ENCODE data around the gene SNAPC4. TPM values are rescaled to one million over a fixed set of nuclear protein-coding genes. Genes with fewer than 3 reads are reported as not detected.

SNAPC4 gene
- total and polyA plus RNA-seq, 2 of the 8 experiments (the other 6 are each of a cell fraction or from before 2014, with no cell fraction given) = 6.9 to 18.1 TPM

DNA sequence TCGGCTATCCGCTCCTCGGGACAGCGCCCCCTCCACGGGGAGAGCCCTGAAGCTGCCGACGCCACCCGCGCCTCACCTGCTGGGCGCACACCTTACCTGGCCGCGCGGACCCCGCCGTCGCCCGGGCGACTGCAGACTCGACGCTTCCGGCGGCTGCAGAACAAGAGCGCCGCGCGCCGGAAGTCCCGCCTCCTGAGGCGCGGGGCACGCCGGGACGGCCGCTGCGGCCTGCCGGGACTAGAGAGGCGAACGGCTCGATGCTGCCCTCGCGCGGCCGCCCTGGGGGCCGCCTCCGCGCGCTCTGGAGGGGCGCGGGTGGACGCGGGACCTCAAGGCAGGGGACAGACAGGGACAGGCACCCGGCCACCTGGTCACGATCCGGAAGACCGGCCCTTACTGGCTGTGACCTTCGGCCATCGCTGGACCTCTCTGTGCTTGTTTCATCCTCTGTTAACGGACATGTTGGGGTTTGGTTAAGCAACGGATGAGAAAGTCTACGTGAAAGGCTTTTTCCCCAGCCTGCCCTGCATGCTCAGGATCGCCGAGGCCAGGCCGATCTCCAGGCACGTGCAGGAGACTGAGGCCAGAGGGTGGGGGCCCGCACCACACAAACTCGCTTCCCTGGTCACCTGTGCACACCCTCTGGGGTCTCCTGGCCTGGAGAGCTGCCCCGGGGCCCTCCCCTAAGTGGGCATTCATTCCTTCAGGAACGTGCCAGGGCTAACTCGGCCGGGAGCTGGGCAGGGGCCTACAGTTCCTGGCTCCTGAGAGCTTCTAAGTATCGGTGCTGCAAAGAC is at the start of gene SNAPC4 (continued):
- TF ChIP-seq, protein P1, sequence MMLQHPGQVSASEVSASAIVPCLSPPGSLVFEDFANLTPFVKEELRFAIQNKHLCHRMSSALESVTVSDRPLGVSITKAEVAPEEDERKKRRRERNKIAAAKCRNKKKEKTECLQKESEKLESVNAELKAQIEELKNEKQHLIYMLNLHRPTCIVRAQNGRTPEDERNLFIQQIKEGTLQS (IDR thresholded peaks at IDR 0.05; ENCODE audit: insufficient read depth, low read depth, low read length) = peak; percentile 52; the same call in 1 of the 2 replicates
- TF ChIP-seq SRF (IDR thresholded peaks at IDR 0.05; ENCODE audit: low read depth, low read length) (no peak), BACH1 (IDR thresholded peaks at IDR 0.05; ENCODE audit: low read length) (peak; percentile 68), PHF8 (conservative IDR thresholded peaks at IDR 0.05; ENCODE audit: low read depth, low read length) (peak; percentile 94), POLR2AphosphoS5 (IDR thresholded peaks at IDR 0.05; ENCODE audit: low read depth, low read length) (peak; percentile 76), MAFK (IDR thresholded peaks at IDR 0.05; ENCODE audit: low read depth, low read length) (no peak), NRF1 (IDR thresholded peaks at IDR 0.05; ENCODE audit: low read depth, low read length) (no peak), RNF2 (IDR thresholded peaks at IDR 0.05; ENCODE audit: borderline replicate concordance, low read depth, low read length, missing control alignments, poor library complexity, severe bottlenecking) (no peak), TAF7 (optimal IDR thresholded peaks at IDR 0.05; ENCODE audit: borderline replicate concordance, low read depth, low read length) (peak; percentile 96), BRCA1 (IDR thresholded peaks at IDR 0.05; ENCODE audit: low read depth, low read length) (no peak), SIN3A (conservative IDR thresholded peaks at IDR 0.05 in 1 of 2, IDR thresholded peaks at IDR 0.05 in 1 of 2; ENCODE audit: low read depth in 1 of 2, low read length in 2 of 2) (peak in 1 of 2 experiments; percentile 92; a peak in 2 of 4 replicates), TBP (IDR thresholded peaks at IDR 0.05; ENCODE audit: low read depth, low read length) (peak; percentile 91), CTBP2 (IDR thresholded peaks at IDR 0.05; ENCODE audit: borderline replicate concordance, insufficient read depth, insufficient read length, low read length) (no peak), RXRA (IDR thresholded peaks at IDR 0.05; ENCODE audit: insufficient read depth, low read depth, low read length) (no peak), SUZ12 (IDR thresholded peaks at IDR 0.05; ENCODE audit: low read length) (no peak), JUND (IDR thresholded peaks at IDR 0.05; ENCODE audit: low read length) (no peak), CBX5 (IDR thresholded peaks at IDR 0.05; ENCODE audit: low read depth, low read length) (no peak), CBX8 (IDR thresholded peaks at IDR 0.05; ENCODE audit: borderline replicate concordance, low read depth, low read length) (no peak)
- TF ChIP-seq, protein P2, sequence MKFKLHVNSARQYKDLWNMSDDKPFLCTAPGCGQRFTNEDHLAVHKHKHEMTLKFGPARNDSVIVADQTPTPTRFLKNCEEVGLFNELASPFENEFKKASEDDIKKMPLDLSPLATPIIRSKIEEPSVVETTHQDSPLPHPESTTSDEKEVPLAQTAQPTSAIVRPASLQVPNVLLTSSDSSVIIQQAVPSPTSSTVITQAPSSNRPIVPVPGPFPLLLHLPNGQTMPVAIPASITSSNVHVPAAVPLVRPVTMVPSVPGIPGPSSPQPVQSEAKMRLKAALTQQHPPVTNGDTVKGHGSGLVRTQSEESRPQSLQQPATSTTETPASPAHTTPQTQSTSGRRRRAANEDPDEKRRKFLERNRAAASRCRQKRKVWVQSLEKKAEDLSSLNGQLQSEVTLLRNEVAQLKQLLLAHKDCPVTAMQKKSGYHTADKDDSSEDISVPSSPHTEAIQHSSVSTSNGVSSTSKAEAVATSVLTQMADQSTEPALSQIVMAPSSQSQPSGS (IDR thresholded peaks at IDR 0.05; ENCODE audit: low read length) = no peak
- TF ChIP-seq, protein P3, sequence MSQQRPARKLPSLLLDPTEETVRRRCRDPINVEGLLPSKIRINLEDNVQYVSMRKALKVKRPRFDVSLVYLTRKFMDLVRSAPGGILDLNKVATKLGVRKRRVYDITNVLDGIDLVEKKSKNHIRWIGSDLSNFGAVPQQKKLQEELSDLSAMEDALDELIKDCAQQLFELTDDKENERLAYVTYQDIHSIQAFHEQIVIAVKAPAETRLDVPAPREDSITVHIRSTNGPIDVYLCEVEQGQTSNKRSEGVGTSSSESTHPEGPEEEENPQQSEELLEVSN (IDR thresholded peaks at IDR 0.05) = no peak; the same call in 1 of the 2 replicates
